NCI-H748 (cell line): ENCODE data around the gene PPP4C.

Source experiments
- DNase-seq: peaks from one replicate; lab custom pipeline; 2025; ENCODE audit not compliant: unreplicated experiment; lab: John Stamatoyannopoulos, UW

Gene PPP4C

GRCh38 chr16:30079480-30079879, 3.7 kb downstream of the PPP4C start:
- no peak for DNase-seq

DNA sequence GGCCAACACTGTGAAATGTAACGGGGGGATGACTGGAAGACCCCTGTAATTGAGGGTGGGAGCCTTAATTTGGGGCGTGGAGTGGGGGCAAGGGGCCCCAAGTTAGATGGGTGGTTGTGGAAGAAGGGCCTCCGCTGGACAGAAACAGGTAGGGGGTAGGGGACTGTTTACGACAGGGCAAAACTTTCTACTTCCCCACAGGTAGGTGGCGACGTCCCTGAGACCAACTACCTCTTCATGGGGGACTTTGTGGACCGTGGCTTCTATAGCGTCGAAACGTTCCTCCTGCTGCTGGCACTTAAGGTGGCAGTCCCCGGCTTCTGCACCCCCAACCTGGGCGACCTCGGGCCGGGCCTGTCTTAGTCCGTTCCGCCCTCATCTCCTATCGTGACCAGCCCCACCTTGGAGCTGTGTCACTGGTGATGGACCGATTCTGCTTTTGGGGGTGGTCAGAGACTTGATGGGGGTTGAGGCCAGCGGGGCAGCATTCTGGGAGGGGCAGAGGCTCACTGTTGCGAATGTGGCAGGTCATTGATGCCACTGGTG, 6.8 kb downstream of the PPP4C start:
- no peak for DNase-seq

DNA sequence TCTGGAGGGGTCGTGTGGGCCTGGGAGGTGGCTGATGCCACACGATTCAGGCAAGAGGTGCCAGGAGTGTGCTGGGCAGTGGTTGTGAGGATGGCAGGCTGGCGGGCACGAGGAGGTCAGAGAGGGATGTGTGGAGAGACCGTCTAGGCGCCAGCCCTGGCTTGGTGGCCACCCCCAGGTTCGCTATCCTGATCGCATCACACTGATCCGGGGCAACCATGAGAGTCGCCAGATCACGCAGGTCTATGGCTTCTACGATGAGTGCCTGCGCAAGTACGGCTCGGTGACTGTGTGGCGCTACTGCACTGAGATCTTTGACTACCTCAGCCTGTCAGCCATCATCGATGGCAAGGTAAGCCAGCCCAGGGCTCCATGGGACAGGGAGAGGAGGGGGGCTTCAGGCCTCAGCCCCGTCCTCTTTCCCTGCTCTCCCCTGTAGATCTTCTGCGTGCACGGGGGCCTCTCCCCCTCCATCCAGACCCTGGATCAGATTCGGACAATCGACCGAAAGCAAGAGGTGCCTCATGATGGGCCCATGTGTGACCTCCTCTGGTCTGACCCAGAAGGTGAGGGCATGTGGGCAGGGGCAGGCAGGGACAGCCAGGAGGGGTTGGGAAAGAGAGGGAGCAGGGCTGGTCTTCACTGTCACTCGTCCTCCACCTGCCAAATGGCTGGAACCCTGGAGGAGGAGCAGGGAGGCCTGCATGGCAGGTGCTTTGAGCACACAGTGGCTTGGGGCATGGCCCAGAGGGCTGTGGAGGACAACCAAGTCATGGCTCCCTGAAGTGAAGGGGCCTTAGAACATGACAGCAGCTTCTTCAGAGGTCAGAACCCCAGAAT, 7.6 kb downstream of the PPP4C start:
- no peak for DNase-seq

DNA sequence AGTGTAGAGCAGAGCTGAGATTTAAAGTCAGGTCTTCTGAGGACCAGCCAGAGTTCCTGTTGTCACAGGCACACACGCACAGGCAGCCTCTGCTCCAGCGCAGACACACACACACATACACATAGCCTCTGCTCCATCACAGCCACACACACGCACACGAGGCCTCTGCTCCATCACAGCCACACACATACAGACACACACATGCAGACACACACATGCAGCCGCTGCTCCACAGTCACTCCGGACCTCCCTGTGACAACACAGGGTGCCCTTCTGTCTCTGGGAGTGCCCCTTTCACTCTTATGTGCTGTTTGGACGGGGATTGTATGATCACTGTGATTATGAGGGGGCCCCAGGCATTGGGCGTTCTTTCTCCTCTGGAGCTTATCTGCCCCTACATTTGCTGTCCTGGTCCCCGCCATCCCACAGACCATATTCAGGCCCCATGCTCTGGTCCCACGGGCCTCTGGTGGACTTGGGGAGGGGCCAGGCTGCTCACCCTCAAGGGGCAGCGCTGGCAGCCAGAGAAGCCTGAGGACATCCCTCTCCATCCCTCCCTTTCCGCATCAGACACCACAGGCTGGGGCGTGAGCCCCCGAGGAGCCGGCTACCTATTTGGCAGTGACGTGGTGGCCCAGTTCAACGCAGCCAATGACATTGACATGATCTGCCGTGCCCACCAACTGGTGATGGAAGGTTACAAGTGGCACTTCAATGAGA, 8.5 kb downstream of the PPP4C start:
- no peak for DNase-seq

DNA sequence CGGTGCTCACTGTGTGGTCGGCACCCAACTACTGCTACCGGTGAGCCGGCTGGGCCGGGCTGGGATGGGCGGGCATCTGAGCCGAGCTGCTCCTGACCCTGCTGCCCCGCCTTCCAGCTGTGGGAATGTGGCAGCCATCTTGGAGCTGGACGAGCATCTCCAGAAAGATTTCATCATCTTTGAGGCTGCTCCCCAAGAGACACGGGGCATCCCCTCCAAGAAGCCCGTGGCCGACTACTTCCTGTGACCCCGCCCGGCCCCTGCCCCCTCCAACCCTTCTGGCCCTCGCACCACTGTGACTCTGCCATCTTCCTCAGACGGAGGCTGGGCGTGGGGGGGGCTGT, 9.0 kb downstream of the PPP4C start:
- DNase-seq, result no peak

GRCh38 chr16:30085247-30085646, 9.5 kb downstream of the PPP4C start:
- DNase-seq, result no peak

DNA sequence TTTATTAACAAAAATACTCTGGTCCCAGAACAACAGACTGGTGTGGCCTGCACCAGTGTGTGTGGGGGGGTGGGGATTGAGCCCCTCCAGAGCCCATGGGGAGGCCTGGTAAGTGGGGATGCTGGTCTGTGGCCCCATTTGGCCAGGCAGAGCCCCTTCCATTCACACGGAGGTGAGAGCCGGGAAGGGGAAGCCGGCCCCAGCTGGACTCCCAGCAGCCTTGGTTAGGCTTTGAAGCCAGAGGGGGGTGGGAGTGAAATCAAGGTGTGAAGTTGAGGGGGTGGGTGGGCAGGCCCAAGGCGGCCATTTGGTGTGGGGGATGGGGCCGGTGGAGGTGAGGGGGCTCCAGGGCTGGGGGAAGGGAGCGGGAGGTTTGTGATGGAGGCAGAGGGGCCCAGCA, 10.0 kb downstream of the PPP4C start:
- DNase-seq, result no peak

DNA sequence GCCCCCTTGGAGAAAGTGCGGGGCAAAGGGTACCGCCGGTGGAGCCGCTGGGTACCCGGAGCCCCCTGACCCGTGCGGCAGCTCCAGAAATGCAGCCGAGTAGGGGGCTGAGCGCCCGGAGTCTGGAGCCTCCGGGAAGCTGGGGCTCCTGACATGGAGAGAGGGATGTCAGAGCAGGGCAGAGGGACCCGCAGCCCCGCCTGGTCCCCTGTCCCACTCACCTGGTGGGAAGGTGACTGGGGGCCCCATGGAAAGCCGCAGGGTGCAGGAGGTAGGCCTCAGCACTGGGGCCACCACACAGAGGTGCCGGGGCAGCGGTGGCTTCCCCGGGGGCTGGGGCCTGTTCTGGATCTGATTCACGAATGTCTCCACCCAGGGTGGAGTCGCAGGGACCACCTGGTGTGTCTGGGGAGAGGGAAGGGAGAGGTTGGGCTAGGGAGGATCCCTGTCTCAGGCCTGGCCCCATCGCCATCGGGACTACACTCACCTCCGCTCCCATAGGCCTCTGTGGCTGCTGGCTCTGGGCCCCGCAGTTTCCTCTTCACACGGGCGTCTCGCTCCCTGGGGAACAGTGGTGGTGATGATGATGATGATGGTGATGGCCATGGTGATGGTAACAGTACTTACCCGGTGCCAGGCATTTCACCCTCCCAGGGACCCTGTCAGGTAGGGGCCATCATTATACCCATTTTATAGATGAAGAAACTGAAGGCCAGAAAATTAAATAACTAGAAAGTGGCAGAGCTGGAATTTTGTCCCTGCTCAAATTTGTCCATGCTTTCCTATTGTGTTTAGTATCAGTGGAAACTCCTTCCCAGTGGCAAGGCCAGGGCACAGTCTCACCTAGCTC, 10.7 kb downstream of the PPP4C start:
- no peak for DNase-seq

- no peak for DNase-seq
Measured at GRCh38 chr16:30087181-30087898, 11.5 kb downstream of the PPP4C start.

- DNase-seq, result no peak
Measured at GRCh38 chr16:30088237-30088831, 12.5 kb downstream of the PPP4C start.

GRCh38 chr16:30088832-30089624, 13.2 kb downstream of the PPP4C start:
- DNase-seq, result no peak

DNA sequence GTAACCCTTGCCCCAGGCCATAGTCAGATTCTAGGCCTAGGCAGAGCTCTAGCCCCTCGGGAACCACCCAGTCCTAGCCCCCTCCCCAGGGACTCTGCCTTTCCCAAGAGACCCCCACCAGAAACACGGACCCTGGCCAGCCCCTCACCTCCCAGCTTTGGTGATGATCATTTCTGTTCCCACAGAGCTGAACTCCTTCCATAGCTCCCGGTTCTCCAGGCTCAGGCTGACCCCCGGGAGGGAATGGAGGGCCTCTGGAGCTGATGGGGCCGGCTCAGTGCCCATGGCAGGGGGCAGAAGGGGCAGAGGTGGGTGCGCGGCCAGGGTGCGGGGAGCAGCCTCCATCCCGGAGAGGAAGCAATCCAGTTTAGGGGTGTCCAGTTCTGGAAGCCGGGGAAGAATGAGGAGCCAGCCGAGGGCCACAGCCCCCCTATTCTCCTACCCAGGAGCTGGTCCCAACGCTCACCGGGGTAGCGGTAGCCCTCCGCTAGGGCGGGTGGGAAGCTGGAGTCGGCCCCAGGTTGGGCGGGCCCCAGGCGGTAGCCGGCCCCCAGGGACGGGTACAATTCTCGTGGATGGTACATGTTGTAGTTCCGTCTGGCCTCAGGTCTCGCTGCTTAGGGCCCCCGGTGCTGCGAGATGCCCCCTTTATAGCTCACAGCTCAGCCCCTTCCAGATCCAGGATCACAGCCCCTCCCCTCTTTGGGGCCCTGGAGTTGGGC, 15.0 kb downstream of the PPP4C start:
- no peak for DNase-seq

GRCh38 chr16:30091474-30092372, 15.9 kb downstream of the PPP4C start, which contains the start of gene TBX6:
Gene TBX6, minus strand, starts transcription at chr16:30091924. Its CDS starts 731 bp downstream, at chr16:30091193.
- peak; percentile 88 for DNase-seq

GRCh38 chr16:30092373-30093010, 16.7 kb downstream of the PPP4C start:
- DNase-seq, result peak; percentile 61

- no peak for DNase-seq
Measured at GRCh38 chr16:30094541-30095165, 18.9 kb downstream of the PPP4C start.

- no peak for DNase-seq
Measured at GRCh38 chr16:30095166-30096078, 19.6 kb downstream of the PPP4C start.
